ENCODE results near the gene C17orf113.

Gene C17orf113

DNA sequence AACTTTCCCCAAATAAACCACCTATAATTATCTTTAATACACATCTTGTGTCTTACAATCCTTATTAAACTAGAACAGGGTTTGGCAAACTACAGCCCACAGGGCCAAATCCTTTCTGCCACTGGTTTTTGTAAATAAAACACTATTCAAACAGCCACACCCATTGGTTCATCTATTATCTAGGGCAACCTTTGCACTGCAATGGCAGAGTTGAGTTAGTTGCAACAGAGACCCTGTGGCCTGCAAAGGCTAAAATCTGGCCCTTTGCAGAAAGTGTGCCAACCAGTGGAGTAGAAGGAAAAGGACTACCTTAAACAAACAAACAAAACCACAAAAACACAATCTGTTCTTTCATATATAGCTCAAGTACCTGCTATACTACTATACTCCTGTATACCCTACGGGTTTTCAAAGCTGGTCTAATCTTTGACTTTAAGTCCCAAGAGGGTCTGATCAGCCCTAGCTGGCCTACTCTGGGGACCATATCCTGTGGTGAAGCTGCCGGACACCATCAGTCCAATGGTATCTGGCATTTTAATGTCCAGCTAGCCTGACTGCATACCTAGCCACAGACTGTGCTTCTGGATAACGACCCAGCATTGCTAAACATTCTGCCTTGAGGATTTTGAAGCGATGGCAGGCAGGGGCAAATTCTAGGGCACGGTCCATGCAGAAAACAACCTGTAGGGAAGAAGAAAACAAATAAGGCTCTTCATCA lies 60.5 kb downstream of the C17orf113 start:
- TF ChIP-seq EZH2 (IDR thresholded peaks at IDR 0.05): no peak
- TF ChIP-seq FOXP2 (optimal IDR thresholded peaks at IDR 0.05; ENCODE audit: control extremely low read depth, extremely low read length, insufficient read depth): no peak
- no peak for TF ChIP-seq POLR2AphosphoS5 (IDR thresholded peaks at IDR 0.05; ENCODE audit: borderline replicate concordance, low read depth, low read length)
- DNase-seq (ENCODE audit: low read depth, low spot score): no peak
- Histone ChIP-seq H3K27ac (no peak overlapping the region), H3K4me3 (no peak overlapping the region), H3K36me3 (ENCODE audit: insufficient read depth, low read length) (peaks cover 90% of the 10 kb centered on the region), H3K9ac (ENCODE audit: insufficient read length) (no peak overlapping the region), H3K9me3 (ENCODE audit: low read depth, low read length) (no peaks in the 10 kb centered on the region)

DNA sequence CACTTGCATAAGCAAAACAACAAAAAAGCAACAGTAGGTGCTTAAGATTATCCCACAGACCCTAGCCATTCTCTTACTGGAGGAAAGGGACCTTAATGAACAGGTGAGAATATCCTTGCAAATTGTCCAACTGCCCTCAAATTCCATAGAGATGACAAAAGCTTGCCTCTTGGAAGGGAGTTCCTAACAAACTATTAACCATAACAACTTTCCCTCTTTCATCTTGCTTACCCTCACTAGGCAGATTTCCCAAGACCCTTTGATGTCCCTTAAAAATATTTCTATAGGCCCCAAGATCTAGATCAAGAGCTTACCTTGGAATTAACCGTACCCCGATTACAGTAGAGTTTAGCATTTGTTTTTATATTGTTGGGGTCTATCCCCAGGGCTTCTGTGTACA lies 62.0 kb downstream of the C17orf113 start:
- Histone ChIP-seq H3K4me3 (no peak overlapping the region), H3K9ac (ENCODE audit: insufficient read length) (no peak overlapping the region), H3K9me3 (ENCODE audit: low read depth, low read length) (no peaks in the 10 kb centered on the region), H3K36me3 (ENCODE audit: insufficient read depth, low read length) (peaks cover 92% of the 10 kb centered on the region), H3K27ac (peak overlapping the region; percentile 73; the same call in 1 of the 2 replicates)
- TF ChIP-seq POLR2AphosphoS5 (IDR thresholded peaks at IDR 0.05; ENCODE audit: borderline replicate concordance, low read depth, low read length): no peak
- no peak for TF ChIP-seq FOXP2 (optimal IDR thresholded peaks at IDR 0.05; ENCODE audit: control extremely low read depth, extremely low read length, insufficient read depth)
- no peak for TF ChIP-seq EZH2 (IDR thresholded peaks at IDR 0.05)
- no peak for DNase-seq (ENCODE audit: low read depth, low spot score)
